ENCODE measurements around the gene SLC9C2.
A peak's percentile ranks its signal among the peaks of the same experiment; 100 is the strongest.

SLC9C2 gene

DNA sequence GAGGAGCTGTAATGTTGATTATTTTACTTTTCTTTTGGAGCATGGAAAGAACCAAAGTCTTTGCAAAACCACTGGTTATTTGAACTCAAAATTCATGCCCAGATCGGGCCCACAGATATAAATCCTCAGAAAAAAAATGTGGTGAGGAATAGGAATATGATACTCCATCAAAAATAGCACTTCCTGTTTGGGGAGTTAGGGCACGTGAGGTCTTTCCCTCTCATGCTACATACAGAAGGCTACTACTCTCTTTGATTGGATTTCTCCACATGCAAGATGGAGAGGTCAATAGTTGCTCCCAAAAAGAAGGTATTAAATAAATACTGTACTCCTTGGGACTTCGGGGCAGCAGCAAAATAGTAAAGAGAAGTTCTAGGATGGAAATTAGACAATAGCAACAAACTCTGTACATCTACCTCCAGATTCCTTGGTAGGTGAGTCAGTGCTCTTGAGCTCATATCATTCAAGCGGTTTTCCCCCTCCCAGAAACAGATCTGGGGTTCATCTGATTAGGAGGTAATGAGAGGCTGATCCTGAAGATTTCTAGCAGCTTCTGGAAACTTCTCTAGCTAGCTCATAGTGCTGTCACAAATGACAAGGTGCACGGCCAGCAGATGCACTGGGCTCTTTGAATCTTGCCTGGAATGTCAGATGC is 47.1 kb downstream of the SLC9C2 start:
- DNase-seq (ENCODE audit: low read depth in 2 of 2), result no peak
- H3K4me3 ChIP-seq (replicated peaks in 1 of 2; ENCODE audit: low read depth in 2 of 2, low read length in 2 of 2), result no peak overlapping the region
- TF ChIP-seq, protein P1, sequence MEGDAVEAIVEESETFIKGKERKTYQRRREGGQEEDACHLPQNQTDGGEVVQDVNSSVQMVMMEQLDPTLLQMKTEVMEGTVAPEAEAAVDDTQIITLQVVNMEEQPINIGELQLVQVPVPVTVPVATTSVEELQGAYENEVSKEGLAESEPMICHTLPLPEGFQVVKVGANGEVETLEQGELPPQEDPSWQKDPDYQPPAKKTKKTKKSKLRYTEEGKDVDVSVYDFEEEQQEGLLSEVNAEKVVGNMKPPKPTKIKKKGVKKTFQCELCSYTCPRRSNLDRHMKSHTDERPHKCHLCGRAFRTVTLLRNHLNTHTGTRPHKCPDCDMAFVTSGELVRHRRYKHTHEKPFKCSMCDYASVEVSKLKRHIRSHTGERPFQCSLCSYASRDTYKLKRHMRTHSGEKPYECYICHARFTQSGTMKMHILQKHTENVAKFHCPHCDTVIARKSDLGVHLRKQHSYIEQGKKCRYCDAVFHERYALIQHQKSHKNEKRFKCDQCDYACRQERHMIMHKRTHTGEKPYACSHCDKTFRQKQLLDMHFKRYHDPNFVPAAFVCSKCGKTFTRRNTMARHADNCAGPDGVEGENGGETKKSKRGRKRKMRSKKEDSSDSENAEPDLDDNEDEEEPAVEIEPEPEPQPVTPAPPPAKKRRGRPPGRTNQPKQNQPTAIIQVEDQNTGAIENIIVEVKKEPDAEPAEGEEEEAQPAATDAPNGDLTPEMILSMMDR (IDR thresholded peaks at IDR 0.05; ENCODE audit: low read depth, low read length), result no peak

DNA sequence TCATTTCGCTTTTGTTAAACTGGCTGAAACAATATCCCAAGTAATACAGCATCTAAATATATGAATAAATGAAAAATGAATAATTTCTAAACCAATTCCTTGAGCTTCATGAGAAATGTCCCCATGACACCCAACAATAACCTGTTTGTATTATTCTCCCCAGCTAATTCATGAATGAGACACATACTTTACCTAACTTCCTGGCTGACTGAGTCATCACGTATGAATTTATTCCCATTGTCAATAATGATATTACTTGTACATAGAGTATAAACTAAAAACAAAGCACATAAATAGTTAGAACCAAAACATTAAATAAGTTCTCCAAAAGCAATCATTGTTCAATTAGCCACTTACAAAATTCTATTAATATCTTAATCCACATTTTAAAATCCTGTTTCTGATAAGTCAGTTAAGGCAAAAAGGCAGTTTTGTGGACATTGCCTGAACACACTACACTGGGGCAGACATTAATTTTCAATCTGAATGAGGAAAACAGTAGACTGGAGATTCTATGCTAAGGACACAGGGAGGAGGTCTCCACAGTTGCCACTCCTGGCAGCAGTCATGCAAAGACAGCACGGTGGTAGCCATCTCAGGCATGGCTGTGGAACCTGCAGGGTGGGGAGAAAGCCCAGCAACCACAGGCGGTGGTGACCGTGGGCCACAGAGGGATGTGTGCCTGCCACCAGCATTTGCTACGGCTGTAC is 48.2 kb downstream of the SLC9C2 start:
- DNase-seq (ENCODE audit: low read depth in 2 of 2), result peak in 1 of 2 donors; percentile 52
- no peak overlapping the region for H3K4me3 ChIP-seq (replicated peaks in 1 of 2; ENCODE audit: low read depth in 2 of 2, low read length in 2 of 2)
- TF ChIP-seq, protein P1 (IDR thresholded peaks at IDR 0.05; ENCODE audit: low read depth, low read length), result no peak

DNA sequence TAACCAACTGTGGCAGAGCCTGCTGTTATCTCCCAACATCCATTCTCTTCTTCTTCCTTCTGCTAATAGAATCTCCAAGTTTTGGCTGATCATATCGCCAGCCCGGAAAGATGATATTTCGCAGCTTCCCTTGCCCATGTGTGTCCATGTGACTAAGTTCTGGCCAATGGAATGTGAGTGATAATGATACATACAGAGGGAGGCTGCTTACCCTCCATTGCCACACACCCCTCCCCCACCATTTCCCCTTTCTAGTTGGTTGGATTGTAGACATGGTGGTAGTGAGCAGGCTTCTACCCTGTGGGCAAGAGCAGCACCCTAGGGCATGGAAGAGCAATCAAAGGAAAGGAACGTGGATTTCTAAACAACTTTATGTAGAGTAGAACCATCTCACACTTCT is 48.8 kb downstream of the SLC9C2 start:
- DNase-seq (ENCODE audit: low read depth in 2 of 2), result no peak
- no peak overlapping the region for H3K4me3 ChIP-seq (replicated peaks in 1 of 2; ENCODE audit: low read depth in 2 of 2, low read length in 2 of 2)
- TF ChIP-seq, protein P1 (IDR thresholded peaks at IDR 0.05; ENCODE audit: low read depth, low read length), result no peak

DNA sequence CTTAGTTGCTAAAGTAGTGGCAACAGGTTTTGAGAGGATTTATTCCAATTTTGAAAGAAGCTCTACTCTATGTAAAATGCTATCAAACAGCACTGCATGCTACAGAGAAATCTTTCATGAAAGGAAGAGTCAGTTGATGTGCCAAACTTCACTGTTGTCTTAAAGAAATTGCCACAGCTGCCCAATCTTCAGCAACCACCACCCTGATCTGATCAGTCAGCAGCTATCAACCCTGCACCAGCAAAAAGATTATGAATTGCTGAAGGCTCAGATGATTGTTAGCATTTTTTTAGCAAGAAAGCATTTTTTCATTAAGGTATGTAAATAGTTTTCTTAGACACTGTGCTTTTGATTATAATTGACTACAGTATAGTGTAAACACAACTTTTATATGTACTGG is 49.6 kb downstream of the SLC9C2 start:
- DNase-seq (ENCODE audit: low read depth in 2 of 2), result no peak
- no peak overlapping the region for H3K4me3 ChIP-seq (replicated peaks in 1 of 2; ENCODE audit: low read depth in 2 of 2, low read length in 2 of 2)
- TF ChIP-seq, protein P1 (IDR thresholded peaks at IDR 0.05; ENCODE audit: low read depth, low read length), result no peak

DNA sequence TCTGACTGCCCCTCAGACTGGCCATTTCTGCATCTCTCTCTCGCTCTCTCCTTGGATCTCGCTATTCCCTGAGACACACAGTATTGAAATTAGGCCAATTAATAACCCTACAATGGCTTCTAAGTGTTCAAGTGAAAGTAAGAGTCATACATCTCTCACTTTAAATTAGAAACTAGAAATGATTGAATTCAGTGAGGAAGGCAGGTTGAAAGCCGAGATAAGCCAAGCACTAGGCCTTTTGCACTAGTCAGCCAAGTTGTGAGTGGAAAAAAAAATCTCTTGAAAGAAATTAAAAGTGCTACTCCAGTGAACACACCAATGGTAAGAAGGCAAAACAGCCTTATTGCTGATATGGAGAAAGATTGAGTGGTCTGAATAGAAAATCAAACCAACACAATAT is 51.2 kb downstream of the SLC9C2 start:
- no peak for DNase-seq (ENCODE audit: low read depth in 2 of 2)
- TF ChIP-seq, protein P1 (IDR thresholded peaks at IDR 0.05; ENCODE audit: low read depth, low read length), result no peak

DNA sequence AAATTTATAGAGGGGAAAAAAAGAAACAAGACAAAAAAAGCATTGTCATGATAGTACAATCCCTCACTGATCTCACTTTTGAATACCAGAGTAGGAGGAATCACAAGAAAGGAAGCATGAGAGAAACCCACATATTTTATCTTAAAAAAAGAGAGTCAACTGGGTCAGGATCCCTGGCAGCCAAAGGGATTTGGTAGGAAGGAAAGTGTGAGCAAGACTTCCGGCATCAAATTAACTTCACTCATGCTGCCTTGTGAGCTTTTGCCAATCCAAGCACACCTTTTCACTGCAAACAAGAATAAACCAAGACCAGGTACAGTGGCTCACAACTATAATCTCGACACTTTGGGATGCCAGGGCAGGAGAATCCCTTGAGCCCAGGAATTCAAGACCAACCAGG is 53.1 kb downstream of the SLC9C2 start:
- no peak for DNase-seq (ENCODE audit: low read depth in 2 of 2)
- no peak overlapping the region for H3K4me3 ChIP-seq (replicated peaks in 1 of 2; ENCODE audit: low read depth in 2 of 2, low read length in 2 of 2)
- TF ChIP-seq, protein P1 (IDR thresholded peaks at IDR 0.05; ENCODE audit: low read depth, low read length), result no peak

More for the DNA sequence above, 51.2 kb downstream of the SLC9C2 start:
- H3K4me3 ChIP-seq (replicated peaks in 1 of 2; ENCODE audit: low read depth in 2 of 2, low read length in 2 of 2), result no peak overlapping the region

All from cardiac fibroblast (primary cell).